ENCODE measurements around the gene FLT3LG.

FLT3LG gene

GRCh38 chr19:49473868-49474541 lies at the start of gene FLT3LG:
FLT3LG (plus strand) TSS chr19:49474215; CDS start chr19:49474640, 425 bp downstream.
- DNase-seq (ENCODE audit: low read depth), result peak; percentile 73

GRCh38 chr19:49425178-49425577 lies 48.8 kb upstream of the FLT3LG start, which contains the start of gene GFY:
GFY (plus strand) TSS chr19:49425388; CDS start chr19:49426431, 1,043 bp downstream.
- H3K4me3 ChIP-seq (ENCODE audit: low read length), result no peak within 1 kb of the TSS
- DNase-seq (ENCODE audit: low read depth), result no peak
- no peak for TF ChIP-seq CTCF (conservative IDR thresholded peaks at IDR 0.05; ENCODE audit: low read length)

More at GRCh38 chr19:49473868-49474541, at the start of gene FLT3LG:
- H3K4me3 ChIP-seq (ENCODE audit: low read length), result peak within 1 kb of the TSS; percentile 76
- peak; percentile 79 for TF ChIP-seq CTCF (conservative IDR thresholded peaks at IDR 0.05; ENCODE audit: low read length)

- H3K4me3 ChIP-seq (ENCODE audit: low read length), result no peak overlapping the region
- no peak for TF ChIP-seq CTCF (conservative IDR thresholded peaks at IDR 0.05; ENCODE audit: low read length)
- no peak for DNase-seq (ENCODE audit: low read depth)
Observed at GRCh38 chr19:49425922-49426592, 48.0 kb upstream of the FLT3LG start.

- H3K4me3 ChIP-seq (ENCODE audit: low read length), result no peak overlapping the region
- no peak for TF ChIP-seq CTCF (conservative IDR thresholded peaks at IDR 0.05; ENCODE audit: low read length)
- no peak for DNase-seq (ENCODE audit: low read depth)
Observed at GRCh38 chr19:49427339-49427738, 46.7 kb upstream of the FLT3LG start.

- no peak for TF ChIP-seq CTCF (conservative IDR thresholded peaks at IDR 0.05; ENCODE audit: low read length)
- no peak for DNase-seq (ENCODE audit: low read depth)
- H3K4me3 ChIP-seq (ENCODE audit: low read length), result no peak overlapping the region
Observed at GRCh38 chr19:49427855-49428546, 46.0 kb upstream of the FLT3LG start.

GRCh38 chr19:49428547-49429451 lies 45.2 kb upstream of the FLT3LG start:
- no peak for TF ChIP-seq CTCF (conservative IDR thresholded peaks at IDR 0.05; ENCODE audit: low read length)
- no peak overlapping the region for H3K4me3 ChIP-seq (ENCODE audit: low read length)
- no peak for DNase-seq (ENCODE audit: low read depth)
